Stomach (tissue), 4 donors: ENCODE data around the gene GTSF1L.

Source experiments
- EP300 ChIP-seq: sonication (generic); formaldehyde crosslinking; IDR thresholded peaks from one replicate; pipeline ENCODE4 v1.6.1; 2017; ENCODE audit warnings: antibody characterized with exemption
- POLR2A ChIP-seq, 4 donors: fragments of 450-650 bp; IDR thresholded peaks; one replicate each; pipeline ENCODE4 v1.6.1; 2016; ENCODE audit warnings: antibody characterized with exemption in 4 of 4, control low read depth in 2 of 4, mild to moderate bottlenecking in 1 of 4, moderate library complexity in 1 of 4
- TF ChIP-seq, protein P1 (sequence below), 7 experiments: fragments of 450-650 bp in 4 of 7; fragments of 200-600 bp in 3 of 7; sonication (generic) in 3 of 7; IDR thresholded peaks; one replicate each; pipeline ENCODE4 v1.5.1; 2016 to 2019; ENCODE audit warnings: antibody characterized with exemption in 7 of 7, control low read depth in 2 of 7, mild to moderate bottlenecking in 1 of 7

GRCh38 chr20:43744966-43745730 lies 18.3 kb upstream of the GTSF1L start:
- TF ChIP-seq, protein P1, sequence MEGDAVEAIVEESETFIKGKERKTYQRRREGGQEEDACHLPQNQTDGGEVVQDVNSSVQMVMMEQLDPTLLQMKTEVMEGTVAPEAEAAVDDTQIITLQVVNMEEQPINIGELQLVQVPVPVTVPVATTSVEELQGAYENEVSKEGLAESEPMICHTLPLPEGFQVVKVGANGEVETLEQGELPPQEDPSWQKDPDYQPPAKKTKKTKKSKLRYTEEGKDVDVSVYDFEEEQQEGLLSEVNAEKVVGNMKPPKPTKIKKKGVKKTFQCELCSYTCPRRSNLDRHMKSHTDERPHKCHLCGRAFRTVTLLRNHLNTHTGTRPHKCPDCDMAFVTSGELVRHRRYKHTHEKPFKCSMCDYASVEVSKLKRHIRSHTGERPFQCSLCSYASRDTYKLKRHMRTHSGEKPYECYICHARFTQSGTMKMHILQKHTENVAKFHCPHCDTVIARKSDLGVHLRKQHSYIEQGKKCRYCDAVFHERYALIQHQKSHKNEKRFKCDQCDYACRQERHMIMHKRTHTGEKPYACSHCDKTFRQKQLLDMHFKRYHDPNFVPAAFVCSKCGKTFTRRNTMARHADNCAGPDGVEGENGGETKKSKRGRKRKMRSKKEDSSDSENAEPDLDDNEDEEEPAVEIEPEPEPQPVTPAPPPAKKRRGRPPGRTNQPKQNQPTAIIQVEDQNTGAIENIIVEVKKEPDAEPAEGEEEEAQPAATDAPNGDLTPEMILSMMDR (IDR thresholded peaks at IDR 0.05), result no peak
- TF ChIP-seq POLR2A (IDR thresholded peaks at IDR 0.05), result no peak
- no peak for TF ChIP-seq EP300
